Kidney epithelial cell (primary cell): ENCODE results near the gene TIMP2. TPM values are rescaled to one million over a fixed set of nuclear protein-coding genes. Genes with fewer than 3 reads are reported as not detected.
A peak's percentile ranks its signal among the peaks of the same experiment; 100 is the strongest.
"Not testable (repeated sequence)": the region's sequence is repeated elsewhere in the genome, so short reads cannot be mapped to it uniquely, and the experiment has no call there.

Source experiments
- DNase-seq: peaks from one replicate; pipeline ENCODE4 v3.0.0-alpha.2; 2010; ENCODE audit warnings: low read depth
- H3K27me3 ChIP-seq: 2 replicates; pipeline ENCODE4 v1.6.0; 2011; ENCODE audit warnings: low read length; ENCODE audit not compliant: control insufficient read depth, insufficient read depth
- H3K36me3 ChIP-seq: 2 replicates; pipeline ENCODE4 v1.5.1; 2011; ENCODE audit warnings: low read length; ENCODE audit not compliant: control insufficient read depth, insufficient read depth
- H3K4me3 ChIP-seq: 2 replicates; pipeline ENCODE4 v1.5.1; 2011; ENCODE audit warnings: low read depth, mild to moderate bottlenecking, control low read depth, low read length
- total RNA-seq: library from RNA; depleted of rRNA; stranded (reverse); fragments of >200 nt; gene quantifications from 2 replicates; pipeline ENCODE4 v1.2.3, GENCODE V29; 2015
- TF ChIP-seq, protein P1 (sequence below): IDR thresholded peaks from 2 replicates; pipeline ENCODE4 v1.5.1; 2011; ENCODE audit warnings: mild to moderate bottlenecking, moderate library complexity, low read length, control low read depth, inconsistent platforms; ENCODE audit not compliant: insufficient read depth, poor library complexity, severe bottlenecking

Gene TIMP2
- total RNA-seq, 1 donor from 2014 or later, result 130 TPM

GRCh38 chr17:78873519-78874340 lies 51.5 kb downstream of the TIMP2 start:
- DNase-seq, result peak; percentile 75

GRCh38 chr17:78872486-78872885 lies 52.7 kb downstream of the TIMP2 start:
- TF ChIP-seq, protein P1, sequence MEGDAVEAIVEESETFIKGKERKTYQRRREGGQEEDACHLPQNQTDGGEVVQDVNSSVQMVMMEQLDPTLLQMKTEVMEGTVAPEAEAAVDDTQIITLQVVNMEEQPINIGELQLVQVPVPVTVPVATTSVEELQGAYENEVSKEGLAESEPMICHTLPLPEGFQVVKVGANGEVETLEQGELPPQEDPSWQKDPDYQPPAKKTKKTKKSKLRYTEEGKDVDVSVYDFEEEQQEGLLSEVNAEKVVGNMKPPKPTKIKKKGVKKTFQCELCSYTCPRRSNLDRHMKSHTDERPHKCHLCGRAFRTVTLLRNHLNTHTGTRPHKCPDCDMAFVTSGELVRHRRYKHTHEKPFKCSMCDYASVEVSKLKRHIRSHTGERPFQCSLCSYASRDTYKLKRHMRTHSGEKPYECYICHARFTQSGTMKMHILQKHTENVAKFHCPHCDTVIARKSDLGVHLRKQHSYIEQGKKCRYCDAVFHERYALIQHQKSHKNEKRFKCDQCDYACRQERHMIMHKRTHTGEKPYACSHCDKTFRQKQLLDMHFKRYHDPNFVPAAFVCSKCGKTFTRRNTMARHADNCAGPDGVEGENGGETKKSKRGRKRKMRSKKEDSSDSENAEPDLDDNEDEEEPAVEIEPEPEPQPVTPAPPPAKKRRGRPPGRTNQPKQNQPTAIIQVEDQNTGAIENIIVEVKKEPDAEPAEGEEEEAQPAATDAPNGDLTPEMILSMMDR, result no peak
- Histone ChIP-seq H3K27me3 (no peaks in the 10 kb centered on the region), H3K4me3 (no peak overlapping the region), H3K36me3 (no peaks in the 10 kb centered on the region)
- no peak for DNase-seq

More at GRCh38 chr17:78873519-78874340, 51.5 kb downstream of the TIMP2 start:
- Histone ChIP-seq H3K4me3 (no peak overlapping the region), H3K27me3 (no peaks in the 10 kb centered on the region), H3K36me3 (no peaks in the 10 kb centered on the region)
- TF ChIP-seq, protein P1, result no peak

- DNase-seq, result no peak
- H3K4me3 ChIP-seq, result no peak overlapping the region
- H3K27me3 ChIP-seq, result no peaks in the 10 kb centered on the region
- no peaks in the 10 kb centered on the region for H3K36me3 ChIP-seq
- TF ChIP-seq, protein P1, result no peak
These were observed 54.6 kb downstream of the TIMP2 start for GRCh38 chr17:78870621-78871020.

GRCh38 chr17:78868391-78868790 lies 56.8 kb downstream of the TIMP2 start:
- no peak overlapping the region for H3K4me3 ChIP-seq
- no peak for DNase-seq
- H3K27me3 ChIP-seq, result no peaks in the 10 kb centered on the region
- no peaks in the 10 kb centered on the region for H3K36me3 ChIP-seq
- TF ChIP-seq, protein P1, result no peak

DNA sequence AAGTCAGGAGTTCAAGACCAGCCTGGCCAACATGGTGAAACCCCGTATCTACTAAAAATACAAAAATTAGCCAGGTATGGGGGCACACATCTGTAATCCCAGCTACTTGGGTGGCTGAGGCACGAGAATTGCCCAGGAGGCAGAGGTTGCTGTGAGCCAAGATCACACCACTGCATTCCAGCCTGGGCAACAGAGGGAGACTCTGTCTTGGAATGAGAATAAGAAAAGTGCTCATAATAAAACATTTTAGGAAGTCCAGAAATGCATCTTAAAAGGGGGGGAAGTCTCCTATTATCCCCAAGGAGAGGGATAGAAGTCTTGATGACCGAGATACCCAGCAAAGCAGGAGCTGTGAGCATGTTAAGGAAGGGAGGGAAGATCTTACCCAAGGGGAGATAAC lies 58.1 kb downstream of the TIMP2 start:
- DNase-seq, H3K4me3 ChIP-seq, H3K36me3 ChIP-seq, H3K27me3 ChIP-seq: not testable (repeated sequence)

DNA sequence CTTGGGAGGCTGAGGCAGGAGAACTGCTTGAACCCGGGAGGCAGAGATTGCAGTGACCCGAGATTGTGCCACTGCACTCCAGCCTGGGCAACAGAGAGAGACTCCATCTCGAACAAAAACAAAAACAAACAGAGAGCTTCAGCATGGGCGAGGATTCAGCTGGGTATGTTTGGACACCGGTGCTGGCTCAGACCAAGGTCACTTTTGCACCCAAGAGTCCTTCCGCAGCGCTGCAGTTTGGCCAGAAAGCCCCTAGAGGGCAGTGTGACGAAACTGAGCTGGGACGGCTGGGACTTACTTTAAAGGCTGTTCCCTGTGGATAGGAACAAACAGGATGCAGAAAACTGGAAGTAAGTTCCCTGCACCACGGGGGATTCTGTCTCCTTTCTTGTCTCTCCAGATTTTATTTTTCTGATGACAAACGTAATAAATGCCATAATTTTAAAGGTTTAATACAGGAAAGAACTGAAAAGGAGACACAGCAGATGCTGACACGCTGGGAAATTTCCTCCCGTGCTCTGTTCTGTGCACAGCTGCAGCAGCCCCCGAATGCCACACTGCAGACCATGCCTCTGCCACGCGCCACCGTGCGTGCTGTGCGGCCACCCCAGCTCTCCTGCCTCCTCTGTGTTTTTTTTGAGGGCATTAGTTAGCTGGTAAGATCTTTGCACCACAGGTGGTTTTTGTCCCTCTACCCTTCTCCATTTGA lies 59.4 kb downstream of the TIMP2 start:
- DNase-seq, result no peak
- H3K27me3 ChIP-seq, result no peaks in the 10 kb centered on the region
- no peak overlapping the region for H3K4me3 ChIP-seq
- TF ChIP-seq, protein P1, result peak; percentile 94
- H3K36me3 ChIP-seq, result no peaks in the 10 kb centered on the region
